Stimulated activated CD4-positive, alpha-beta T cell treated with anti-CD3 and anti-CD28 coated beads, Interleukin-4, amount 100 ng/mL, for 4 hours (primary cell): ENCODE data around the gene CMC2.

Experiments
- DNase-seq, 2 experiments: peaks; one replicate each; pipeline ENCODE4 v3.0.0-alpha.2; 2020

CMC2 gene

DNA sequence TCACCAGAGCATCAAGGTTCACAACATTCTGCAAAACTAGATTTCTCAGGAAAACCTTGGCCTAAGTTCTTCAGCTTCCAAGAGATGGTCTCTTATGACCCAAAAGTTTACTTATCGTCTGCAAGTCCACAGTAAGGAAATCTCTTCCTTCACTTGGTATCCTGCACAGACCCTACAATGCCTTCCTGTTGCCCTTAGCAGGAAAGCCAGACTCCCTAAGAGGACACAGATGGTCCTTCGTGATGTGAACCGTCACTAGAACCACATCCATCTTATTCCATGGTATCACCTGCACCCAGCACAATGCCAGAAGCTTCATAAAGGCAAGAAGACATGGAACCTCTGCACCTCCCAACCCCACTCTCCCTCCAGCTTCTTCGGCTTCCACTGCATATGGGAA lies 34.1 kb downstream of the CMC2 start:
- DNase-seq: no peak

DNA sequence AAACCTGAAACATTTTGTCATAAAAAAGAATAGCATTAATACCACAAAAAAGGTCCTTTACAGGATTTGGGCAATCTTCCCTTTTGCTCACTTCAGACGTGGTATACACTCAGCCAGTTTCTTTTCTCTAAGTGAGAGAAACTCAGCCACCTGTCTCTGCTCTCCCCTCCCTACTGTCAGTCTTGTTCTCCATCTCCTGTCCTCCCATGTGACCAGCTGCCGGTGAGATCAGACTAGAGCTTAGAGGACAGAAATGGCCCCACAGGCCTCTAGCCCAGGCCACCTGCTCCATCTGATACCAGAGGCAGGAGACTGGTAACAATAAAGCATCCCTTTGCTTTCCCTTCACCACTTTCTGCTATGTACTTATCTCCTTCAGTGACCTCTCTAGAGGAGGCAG lies 34.9 kb downstream of the CMC2 start:
- no peak for DNase-seq

DNA sequence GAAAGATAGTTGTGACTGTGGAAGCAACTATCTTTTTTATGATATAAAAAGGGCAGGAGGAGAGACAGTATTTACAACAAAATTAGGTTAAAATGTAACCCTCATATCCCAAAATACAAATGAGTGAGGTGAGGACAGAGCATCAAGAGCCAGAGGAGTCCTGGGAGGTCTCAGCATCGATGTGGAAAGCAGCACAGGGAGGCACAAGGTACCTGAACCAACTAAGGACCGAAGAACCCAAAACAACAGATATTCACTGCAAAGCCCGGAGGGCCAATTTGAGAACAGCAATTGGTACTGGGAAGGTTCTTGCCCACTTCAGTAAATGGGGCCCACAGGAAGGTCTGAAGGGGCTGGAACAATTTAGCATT lies 37.6 kb downstream of the CMC2 start:
- no peak for DNase-seq

DNA sequence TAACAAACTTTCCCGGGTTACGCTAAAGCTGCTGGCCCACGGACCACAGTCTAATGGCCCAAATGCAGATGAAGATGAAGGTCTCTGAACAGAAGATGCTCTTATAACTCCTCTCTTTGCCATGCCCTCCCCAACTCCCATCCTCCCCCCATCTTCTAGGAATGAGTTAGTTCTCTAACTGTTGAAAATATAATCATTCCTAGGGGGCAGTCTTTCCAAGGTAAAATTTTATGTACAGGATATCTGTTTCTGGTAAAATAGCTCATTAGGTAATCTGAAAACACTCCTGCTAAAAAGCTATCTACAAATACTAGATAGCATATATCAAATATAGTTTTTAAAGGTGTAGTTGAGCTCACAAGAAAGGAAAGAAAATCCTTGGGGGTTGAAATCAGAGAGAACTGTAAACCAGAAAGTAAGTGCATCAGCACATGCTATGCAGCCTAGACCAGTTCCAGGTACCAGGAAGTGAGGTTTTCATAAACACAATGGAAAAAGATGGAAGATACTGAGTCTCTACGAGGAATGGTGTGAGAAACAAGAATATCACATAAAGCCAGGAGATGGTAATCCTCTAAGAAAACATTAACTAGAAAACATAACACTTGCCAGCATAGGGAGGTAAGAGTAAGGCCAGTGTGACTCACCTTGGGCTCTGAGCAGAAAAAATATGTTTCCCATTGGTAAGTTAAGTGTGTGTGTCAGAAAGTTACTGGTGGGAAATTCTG lies 38.1 kb downstream of the CMC2 start:
- no peak for DNase-seq

DNA sequence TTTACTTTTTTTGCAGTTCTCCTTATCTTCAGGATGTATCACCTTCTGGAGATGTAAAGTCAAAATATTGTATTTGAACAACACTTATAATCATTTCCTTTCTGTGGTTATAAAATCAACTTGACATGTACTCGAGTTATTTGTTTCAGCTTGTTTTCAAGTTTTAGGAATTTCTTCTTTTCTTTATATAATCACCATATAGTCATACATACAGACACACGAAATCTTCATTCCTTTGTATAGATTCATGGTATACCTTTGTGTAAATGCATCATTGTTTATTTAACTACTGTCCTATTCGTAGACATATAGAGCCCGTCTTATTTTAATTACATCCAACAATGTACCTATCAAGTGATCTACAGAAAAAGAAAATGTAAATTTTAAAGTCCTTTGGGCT lies 40.1 kb downstream of the CMC2 start:
- no peak for DNase-seq

DNA sequence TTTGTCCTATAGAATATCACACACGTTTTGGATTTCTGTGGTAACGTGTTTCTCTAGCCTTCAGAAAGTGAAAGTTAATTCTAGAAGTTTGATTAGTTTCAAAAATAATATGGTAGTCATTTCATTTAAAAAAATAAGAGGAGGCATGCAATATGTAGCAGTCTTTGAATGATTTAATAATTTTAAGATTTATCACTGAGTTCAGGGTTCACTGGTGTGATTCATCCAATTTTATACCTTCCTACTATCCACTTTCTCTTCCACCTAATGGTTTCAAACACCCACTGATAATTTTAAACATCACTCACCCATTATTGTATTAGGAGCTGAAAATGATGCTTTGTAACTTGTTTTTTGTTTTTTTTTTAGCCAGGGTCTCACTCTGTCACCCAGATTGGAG lies 42.3 kb downstream of the CMC2 start:
- no peak for DNase-seq

DNA sequence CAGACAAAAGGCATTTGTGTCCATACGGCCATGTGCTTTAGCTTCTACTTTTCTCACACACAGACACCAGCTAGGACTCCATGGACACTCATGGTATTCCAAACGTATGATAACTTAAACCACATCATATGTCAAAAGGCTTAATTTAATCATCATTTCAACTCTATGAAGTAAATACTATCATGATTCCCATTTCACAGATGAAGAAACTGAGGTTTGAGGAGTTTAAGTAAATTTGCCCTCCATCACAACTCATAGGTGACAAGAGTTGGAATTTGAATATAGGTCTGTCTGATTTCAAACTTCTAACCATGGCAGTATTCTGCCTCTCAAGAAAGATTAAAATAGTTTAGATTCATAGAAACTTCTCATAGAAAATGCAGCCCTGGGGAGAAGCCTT lies 43.8 kb downstream of the CMC2 start:
- DNase-seq: no peak

DNA sequence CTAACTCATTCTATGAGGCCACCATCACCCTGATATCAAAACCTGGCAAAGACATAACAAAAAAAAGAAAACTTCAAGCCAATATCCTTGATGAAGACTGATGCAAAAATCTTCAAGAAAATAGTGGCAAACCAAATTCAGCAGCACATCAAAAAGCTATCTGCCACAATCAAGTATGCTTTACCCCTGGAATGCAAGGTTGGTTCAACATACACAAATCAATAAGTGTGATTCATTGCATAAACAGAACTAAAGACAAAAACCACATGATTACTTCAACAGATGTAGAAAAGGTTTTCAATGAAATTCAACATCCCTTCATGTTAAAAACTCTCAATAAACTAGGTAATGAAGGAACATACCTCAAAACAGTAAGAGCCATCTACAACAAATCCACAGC lies 48.4 kb downstream of the CMC2 start:
- DNase-seq: no peak

DNA sequence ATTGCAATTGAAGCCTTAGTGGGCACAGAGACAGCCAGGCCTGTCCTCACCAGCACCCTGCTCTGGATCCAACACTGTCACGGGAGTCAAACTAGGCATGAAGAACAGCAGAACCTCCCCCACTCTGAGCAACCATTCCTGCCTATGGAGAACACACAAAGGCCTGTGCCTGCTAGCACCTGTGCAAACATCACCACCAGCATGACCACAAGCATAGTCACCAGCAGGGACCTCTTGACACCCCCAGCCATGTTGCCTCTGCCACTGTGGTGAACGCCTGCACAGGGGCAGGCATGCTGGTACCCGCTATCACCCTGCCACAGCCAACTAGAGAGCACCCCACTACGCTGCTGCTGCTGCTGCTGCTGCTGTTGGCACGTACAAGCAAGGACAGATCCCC lies 51.7 kb downstream of the CMC2 start:
- DNase-seq: no peak

DNA sequence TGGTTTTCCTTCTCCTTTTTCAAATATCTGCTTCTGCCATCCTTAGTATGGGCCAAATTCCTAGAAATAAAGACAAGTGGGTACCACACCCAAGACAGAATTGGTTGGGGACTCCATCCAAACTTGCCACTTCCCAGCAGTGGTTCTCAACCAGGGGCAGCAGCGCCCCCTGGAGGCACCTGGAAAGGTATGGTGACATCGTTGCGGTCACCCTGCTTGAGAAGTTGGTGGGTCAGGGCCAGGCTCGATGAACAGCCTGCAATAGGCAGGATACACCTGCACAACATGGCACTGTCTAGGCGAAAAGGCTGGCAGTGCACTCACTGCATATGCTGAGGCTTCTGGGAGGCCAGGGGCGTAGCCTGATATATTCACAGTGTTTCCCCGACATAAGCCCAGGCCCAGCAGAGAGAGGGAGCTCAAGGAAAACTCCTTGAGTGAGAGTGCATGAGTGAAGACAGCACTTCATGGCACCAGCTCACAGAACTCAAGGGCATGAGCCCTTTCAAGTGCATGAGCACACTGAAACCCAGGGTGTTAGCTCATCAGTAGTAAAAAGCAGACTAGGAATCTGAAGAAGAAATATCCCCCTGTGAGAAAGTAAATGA lies 57.7 kb downstream of the CMC2 start:
- peak in 1 of 2 experiments; percentile 13 for DNase-seq

DNA sequence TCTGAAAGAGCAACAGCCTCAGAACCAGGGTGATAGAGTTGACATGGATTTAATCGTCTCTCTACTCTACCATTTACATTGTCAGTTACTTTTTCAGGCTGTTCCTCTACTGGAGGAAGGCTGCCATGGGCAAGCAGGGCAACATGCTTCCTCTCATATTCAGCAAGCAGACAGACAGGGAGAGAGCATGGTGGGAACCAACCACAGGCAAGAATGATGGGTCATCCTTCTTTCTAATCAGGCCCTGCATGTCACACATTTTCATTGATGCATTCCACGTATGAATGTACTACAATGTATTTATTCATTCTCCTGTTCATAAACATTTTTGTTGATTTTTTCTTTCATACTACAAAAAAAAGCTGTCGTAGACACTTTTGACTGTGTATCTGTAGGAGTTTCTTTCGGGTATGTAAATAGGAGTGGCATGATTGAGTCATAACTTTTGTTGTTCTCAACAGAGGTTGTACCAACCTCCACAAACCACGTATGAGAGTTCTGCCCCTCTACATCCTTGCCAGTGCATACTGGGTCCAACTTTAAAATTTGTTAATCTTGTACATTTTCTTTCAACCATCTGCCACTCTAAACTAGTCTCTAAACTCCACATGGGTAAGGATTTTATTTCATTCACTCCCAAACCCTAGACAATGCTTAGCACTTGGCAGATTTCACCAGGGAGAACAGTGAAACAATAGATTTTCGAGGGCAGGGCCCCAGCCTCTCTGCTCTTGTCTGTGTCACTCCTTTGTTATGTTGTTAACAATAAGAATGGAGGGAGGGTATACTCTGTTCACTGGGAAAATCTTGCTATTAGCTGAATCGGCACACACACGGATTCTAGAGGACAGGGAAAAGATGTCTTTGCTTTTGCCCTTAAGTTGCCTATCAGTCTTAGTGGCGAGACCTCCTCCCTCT lies 58.7 kb downstream of the CMC2 start:
- DNase-seq: no peak

DNA sequence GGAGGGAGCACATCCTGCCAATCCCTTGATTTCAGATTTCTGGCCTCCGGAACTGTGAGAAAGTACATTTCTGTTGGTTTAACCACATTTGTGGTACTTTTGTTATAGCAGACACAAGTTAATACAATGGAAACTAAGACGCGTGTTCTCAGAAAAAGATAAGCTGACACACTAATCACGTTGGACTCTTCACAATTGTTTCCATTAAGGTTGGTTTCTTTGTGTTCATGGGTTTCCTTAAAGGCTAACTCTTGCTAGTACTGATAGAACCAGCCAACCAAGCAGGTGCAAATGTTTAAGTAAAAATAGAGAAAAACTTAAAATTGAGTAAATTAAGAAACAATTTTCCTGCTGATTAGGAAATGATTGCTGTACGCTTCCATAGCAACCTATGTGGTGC lies 59.4 kb downstream of the CMC2 start:
- no peak for DNase-seq

DNA sequence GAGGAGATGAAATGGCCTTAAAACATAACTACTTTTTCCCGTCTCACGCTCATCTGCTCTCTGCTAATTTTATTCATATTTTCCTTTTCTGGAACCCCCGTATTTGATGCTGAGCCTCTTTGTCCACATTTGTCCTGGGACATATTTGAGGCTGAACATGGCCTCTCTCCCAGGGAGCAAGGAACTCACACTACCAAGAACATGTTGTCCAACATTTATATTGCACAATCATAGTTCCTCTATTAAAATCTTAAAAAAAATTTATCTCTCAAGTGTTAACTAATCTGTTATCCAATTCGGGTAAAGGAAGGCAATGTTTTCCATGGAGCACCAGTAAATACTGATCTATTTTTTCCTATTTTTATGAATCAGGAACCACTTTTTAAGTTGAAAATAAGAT lies 60.2 kb downstream of the CMC2 start:
- no peak for DNase-seq

DNA sequence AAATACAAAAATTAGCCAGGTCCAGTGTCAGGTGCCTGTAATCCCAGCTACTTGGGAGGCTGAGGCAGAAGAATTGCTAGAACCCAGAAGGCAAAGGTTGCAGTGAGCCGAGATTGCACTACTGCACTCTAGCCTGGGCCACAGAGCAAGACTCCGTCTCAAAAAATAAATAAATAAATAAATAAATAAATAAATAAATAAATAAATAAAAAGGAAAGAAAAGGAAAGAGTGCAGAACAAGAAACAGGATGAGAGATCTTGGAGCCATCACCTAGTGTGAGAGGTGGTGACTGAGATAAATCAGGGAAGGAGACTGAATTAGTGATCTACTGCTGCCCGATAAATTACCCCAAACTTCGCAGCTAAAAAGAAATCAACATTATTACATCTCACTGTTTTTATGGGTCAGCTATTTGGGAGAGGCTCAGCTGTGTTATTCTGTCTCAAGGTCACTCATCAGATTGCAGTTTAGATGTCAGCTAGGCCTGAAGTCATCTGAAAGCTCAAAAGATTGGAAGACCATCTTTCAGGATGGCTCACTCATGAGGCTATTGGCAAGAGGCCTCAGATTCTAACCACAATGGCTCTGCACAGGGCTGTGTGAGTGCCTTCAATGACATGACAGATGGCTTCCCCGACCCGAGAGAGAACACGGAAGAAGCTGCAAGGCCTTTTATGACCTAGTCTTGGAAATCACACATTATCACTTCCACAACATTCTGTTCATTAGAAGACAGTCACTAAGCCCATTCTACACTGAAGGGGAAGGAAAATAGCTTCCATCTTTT lies 66.4 kb downstream of the CMC2 start:
- DNase-seq: no peak

DNA sequence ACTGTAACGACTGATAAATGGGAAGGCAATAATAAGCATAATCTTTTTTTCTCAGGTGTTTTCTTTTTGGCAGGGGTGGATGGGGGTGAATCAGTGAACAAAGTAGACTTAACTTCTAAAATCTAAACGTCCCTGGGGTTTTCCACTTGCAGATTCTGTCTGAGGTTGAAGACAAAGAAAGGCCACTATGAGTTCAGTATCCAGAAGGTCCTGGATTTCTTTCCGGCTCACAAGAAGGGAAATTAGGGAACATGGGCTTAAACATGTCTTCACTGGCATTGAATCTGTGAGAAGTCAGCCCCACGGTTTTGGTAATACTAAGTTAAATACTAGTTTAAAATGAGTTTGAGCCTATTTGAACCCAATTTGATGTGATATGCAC lies 67.8 kb downstream of the CMC2 start:
- no peak for DNase-seq

DNA sequence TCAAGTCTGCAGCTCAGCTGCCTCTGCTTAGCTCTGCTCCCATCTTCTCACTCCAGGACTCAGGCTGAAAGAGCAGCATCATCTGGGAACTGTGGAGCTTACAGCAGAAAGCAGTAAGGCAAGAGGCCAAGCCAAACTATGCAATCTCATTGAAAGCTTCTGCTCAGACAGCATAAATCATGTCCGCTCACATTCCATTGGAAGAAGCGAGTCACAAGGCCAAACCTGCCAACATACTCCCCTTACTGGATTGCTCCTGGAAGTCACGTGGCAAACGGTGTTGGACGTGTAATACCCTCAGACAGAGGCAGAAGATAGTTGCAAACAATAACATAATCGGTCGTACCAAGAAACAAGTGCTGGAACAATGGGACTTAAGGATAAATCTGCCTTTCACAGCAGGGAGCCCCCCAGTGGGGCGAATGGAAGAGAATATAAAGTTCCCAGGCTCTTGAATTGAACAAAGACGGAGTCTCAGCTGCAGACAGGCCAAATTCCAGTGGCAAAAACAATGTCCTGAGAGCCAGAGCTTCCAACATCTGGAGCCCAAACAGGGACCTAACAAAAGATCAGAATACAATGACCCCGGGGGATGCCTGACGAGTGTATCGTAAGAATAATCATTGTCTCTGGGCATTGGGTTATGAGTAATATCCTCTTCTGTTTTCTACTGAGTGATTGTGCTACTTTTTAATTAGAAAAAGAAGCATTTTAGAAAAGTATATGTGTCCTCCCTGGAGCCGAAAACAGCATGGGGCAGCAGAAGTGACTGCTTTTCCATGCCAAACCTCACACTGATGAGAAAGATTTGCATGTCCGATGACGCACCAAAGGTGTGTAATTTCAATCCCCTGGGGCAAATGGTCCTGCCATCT lies 68.4 kb downstream of the CMC2 start:
- no peak for DNase-seq

DNA sequence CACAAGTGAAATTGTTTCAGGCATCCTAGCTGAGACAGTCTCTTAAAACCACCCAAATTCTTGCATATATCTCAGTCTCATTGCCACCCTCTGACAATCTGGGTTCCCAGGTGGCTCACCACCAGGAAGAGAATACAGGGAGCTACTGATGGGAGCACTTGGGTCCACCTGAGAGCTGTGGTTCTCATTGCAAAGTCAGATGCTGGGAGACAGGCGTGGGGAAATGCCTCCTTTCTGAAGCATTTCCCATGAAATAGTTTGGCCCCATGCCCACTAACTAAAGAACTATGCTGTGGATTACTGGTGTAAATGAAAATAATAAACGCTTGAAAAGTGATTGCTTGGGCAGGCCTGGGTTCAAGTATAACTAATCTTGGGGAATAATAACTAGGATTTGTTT lies 70.3 kb downstream of the CMC2 start:
- DNase-seq: no peak

DNA sequence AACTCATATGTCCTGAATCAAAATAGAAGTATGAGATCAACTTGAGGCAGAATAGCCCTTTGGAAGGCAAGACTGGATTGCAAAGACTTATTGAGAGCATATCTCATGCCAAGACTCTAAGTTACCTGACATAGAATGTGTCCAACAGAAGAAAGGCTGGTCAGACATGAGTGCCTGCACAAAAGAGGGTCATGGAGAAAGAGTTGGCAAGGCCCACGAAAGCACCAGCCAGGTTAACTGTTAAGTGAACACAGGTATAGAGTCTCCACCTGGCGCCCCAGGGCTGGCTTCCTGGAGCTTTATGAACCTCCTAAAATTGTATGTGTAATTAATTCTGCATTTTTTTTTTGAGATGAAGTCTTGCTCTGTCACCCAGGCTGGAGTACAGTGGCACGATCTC lies 71.0 kb downstream of the CMC2 start:
- DNase-seq: no peak

DNA sequence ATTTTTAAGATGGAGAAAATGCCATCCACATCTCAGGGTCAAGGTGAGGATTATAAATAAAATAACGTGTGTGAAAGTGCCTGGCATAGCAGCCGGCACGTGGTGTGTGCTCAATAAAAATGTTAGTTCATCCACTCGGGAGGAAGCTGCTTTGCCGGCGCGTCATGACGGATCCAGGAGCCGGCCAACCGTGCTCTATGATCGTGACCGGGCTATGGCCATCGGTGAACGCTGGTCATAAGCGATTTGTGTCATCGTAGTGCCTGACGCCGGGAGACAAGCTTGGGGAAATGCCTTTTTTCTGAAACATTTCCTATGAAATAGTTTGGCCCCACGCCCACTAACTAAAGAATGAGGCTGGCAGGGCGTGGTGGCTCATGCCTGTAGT lies 74.0 kb downstream of the CMC2 start:
- DNase-seq: no peak

DNA sequence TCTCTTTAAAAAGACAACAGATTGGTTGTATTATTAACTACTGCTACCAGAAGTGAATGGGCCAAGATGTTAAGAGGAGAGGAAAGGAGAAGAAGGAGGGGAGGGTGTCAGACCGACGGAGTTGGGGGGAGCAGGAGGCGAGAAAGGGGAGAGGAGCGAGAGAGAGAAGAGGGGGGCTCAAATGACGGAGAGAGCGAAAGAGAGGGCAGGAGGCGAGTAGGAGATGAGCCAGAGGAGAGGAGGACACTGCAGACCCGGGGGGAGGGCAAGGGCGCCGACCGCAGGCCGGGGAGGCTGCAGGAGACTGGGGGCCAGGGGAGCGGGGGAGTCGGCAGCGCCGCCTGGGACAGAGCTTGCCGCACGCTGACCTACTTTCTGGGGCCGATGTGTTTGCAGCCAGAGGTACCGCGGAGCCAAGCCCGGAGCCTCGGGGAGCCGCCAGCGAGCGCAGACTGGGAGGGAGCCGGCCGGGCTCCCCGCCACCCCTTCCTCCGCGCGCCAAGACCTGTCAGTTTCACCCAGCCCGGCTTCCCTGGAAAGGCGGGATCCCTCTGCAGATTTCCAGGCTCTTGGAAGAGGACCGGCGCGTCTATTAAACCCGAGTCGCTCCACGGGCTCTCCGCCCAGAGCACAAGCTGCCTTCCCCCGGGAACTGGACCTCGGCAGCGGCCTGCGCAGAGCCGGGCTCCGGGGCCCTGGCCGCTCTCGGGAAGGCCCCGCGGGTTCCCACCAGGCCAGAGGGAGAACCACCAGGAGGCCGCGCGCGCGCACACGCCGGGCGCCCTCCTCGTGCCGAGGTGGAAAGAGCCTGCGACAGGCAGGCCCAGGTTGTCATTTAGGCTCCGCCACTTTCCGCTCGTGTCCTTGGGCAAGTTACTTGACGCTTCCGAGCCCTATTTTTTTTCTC lies 74.6 kb downstream of the CMC2 start:
- peak in 1 of 2 experiments; percentile 7 for DNase-seq

DNA sequence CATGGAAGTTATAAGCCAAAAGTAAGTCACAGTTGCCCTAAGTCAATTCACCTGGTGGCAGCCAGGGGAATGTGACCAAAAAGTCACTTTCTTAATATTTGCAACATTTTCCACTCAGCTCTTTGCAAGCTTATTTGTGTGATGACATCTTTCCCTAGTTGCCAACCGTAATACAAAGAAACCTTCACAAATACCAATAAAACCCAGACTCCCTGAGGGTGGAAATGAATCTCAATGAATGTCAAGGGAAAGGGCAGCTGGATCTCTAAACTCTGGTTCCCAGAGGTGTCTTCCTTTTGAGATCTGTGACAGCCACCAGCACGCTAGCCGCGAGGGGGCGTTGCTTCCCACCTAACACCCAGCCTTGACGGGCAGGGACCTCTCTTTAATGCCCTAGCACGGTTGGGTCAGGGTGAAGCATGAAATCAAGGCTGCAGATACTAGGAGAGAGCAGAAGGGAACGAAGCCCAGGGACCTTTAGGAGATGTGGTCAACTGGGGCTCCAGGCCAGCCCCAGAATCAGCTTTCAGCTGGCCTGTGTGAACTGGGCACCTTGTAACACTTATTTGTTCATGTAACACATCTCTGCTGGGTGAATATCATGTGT lies 82.2 kb downstream of the CMC2 start:
- DNase-seq: peak; percentile 9 to 28
